GM12874 (cell line): ENCODE results near the gene CREBBP.

Source experiments
- CTCF ChIP-seq: IDR thresholded peaks from 2 replicates; pipeline ENCODE4 v1.5.1; 2011; ENCODE audit warnings: low read depth, mild to moderate bottlenecking, control low read depth, low read length, moderate library complexity; ENCODE audit not compliant: insufficient read depth

CREBBP gene

GRCh38 chr16:3701531-3701930, 179.0 kb downstream of the CREBBP start:
- TF ChIP-seq CTCF = no peak

GRCh38 chr16:3698941-3699340, 181.6 kb downstream of the CREBBP start:
- no peak for TF ChIP-seq CTCF

GRCh38 chr16:3696425-3697218, 183.9 kb downstream of the CREBBP start:
- no peak for TF ChIP-seq CTCF

GRCh38 chr16:3695610-3696369, 184.7 kb downstream of the CREBBP start:
- TF ChIP-seq CTCF = no peak

GRCh38 chr16:3694051-3694450, 186.5 kb downstream of the CREBBP start:
- TF ChIP-seq CTCF = no peak

- TF ChIP-seq CTCF = no peak
Measured at GRCh38 chr16:3691761-3692160, 188.8 kb downstream of the CREBBP start.

- TF ChIP-seq CTCF = no peak
Measured at GRCh38 chr16:3690980-3691720, 189.4 kb downstream of the CREBBP start.
